NCI-H2081 treated with DMSO at 0.1 percent for 48 hours (cell line): ENCODE data around the gene MAGI1.

Experiments
- DNase-seq: peaks from one replicate; lab custom pipeline; 2025; lab: John Stamatoyannopoulos, UW

Gene MAGI1

GRCh38 chr3:65666448-65667091, 372.1 kb downstream of the MAGI1 start:
- no peak for DNase-seq

GRCh38 chr3:65665915-65666314, 372.8 kb downstream of the MAGI1 start:
- no peak for DNase-seq

GRCh38 chr3:65664931-65665330, 373.8 kb downstream of the MAGI1 start:
- no peak for DNase-seq

GRCh38 chr3:65664446-65664845, 374.3 kb downstream of the MAGI1 start:
- DNase-seq: no peak

DNA sequence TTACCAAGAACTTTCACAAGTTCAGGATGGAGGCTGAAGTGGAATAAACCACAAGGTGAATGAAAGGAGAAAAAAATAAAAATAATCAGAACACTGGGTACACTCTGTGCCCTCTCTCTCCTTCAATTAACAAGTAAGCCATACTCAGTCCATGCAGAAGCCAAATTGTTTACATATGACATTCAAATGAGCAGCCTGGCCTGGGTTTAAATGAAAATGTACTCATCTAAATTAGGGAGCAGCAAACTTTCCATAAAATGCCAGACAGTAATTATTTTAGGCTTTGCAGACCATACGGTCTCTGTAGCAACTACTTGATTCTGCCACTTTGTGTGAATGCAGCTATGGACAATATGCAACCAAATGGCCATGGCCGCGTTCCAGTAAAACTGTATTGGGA, 376.6 kb downstream of the MAGI1 start:
- no peak for DNase-seq

GRCh38 chr3:65660000-65660598, 378.6 kb downstream of the MAGI1 start:
- no peak for DNase-seq

GRCh38 chr3:65659396-65659795, 379.3 kb downstream of the MAGI1 start:
- DNase-seq: no peak

DNA sequence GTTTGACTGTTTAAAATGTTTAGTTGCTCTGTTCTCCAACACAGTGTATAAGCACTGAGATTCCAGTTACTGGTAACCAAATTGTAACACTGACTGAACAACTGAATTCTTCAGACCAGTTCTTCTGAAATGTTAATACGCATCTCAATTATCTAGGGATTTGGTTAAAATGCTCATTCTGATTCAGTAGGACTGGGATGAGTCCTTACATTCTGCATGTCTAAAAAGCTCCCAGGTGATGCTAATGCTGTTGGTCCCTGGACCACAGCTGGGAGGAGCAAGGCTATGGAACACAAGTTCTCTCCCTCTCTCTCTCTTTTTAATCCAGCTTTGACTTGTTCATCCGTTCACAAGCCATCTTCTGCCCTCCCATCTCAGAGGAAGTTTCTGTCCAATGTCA, 380.3 kb downstream of the MAGI1 start:
- DNase-seq: no peak

DNA sequence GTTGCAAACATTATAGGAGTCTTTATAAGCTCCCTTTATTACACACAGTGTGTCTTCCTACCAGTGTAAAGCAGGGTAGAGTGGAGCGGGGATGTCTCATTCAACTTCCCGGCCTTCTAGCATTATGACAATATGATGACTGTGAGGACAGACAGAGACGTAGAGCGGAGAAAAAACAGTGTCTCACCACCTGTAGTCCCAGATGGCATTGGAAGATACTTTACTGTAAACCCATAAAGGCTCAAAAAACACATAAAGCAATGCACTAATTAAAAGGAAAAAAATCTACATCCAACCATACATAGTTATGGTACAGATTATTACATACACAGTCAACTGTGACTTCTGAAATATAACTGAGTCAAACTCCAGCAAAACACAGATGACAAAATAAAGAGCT, 383.7 kb downstream of the MAGI1 start:
- no peak for DNase-seq

GRCh38 chr3:65653731-65654130, 385.0 kb downstream of the MAGI1 start:
- no peak for DNase-seq

GRCh38 chr3:65650247-65650646, 388.5 kb downstream of the MAGI1 start:
- no peak for DNase-seq

DNA sequence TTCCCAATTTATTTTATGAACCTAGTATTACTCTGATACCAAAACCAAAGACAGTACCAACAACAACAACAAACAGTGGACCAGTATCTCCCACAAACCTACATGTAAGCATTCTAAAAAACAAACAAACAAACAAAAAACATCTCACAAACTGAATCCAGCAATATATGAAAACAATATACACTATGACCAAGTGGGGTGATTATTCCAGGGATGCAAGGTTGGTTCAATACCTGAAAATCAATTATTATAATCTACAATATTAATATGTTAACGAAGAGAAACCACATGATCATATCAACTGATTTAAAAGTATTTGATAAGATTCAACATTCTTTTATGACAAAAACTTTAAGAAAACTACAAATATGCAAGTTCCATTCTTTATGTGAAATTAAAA, 391.3 kb downstream of the MAGI1 start:
- DNase-seq: no peak

DNA sequence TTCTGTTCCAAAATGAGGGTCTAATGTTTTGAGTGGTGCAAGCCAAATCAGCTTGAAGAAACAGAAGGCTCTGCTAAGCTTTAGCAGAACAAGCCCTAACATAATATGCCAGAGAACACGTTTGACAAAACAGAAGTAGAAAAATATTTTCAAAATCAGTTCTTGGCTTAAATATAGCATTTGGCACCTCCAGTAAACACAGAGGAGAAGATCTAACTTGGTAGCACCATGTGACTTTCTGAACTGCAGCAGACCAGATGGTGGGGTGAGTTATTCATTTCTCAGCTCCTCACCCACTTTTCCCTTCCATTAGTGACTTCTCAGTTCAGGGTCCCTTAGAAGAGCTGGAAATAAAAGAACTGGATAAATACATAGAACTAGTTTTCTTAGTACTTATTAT, 395.8 kb downstream of the MAGI1 start:
- no peak for DNase-seq

GRCh38 chr3:65641777-65642176, 396.9 kb downstream of the MAGI1 start:
- DNase-seq: no peak

DNA sequence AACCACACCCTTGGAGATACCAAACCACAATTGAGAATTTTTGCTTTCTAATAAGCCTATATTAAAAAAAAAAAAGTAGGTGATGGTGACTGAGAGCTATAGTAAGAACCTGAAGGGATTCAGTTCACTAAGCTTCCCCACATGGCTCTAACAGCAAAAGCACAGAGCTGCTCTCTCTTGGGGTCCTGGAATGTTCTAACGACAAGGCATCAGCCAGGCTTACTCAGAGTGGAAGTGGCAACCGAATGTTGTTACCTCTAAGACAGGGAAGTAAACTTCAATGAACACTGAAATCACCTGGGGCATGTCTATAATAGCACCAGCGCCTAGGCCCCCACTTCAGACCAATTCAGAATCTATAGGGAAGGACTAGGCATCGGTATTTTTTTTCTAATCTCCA, 397.7 kb downstream of the MAGI1 start:
- no peak for DNase-seq

GRCh38 chr3:65639444-65639843, 399.3 kb downstream of the MAGI1 start:
- DNase-seq: no peak

- no peak for DNase-seq
Measured at GRCh38 chr3:65638301-65638700, 400.4 kb downstream of the MAGI1 start.

- DNase-seq: no peak
Measured at GRCh38 chr3:65636326-65636725, 402.4 kb downstream of the MAGI1 start.

DNA sequence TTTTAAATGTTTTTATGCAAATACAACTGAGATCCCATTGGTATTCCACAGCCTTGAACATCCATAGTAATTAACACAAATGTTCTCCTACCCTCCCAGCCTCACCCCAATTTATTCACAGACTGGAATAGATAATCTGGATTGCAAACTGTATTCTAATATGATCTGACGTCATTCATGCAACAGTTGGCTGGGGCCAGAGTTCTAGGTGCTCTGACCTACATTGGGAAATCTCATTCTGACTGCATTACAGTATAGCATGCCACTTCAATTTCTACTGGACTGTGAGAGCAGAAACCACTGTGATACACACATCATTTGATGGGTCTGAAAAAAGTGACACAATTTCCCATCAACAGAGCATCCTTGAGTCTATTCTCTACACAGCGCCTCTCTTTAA, 403.1 kb downstream of the MAGI1 start:
- no peak for DNase-seq

GRCh38 chr3:65633018-65633638, 405.6 kb downstream of the MAGI1 start:
- no peak for DNase-seq

DNA sequence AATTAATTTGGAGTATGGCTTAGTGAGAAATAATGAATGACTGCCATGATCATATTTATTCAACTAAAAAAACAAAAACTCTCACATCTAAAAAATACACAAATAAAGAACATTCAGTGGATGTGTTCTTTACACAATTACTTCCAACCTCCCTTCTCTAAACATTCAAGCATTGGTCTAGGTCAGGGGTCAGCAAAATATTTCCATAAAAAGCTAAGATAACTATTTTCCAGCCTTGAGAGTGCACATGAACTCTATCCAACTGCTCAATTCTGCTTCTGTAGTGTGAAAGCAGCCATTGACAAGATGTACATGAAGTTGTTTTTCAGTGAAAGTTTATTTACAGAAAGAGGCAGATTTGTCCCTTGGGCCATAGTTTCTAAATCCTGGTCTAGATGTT, 406.3 kb downstream of the MAGI1 start:
- DNase-seq: no peak

- DNase-seq: no peak
Measured at GRCh38 chr3:65628978-65629377, 409.7 kb downstream of the MAGI1 start.

DNA sequence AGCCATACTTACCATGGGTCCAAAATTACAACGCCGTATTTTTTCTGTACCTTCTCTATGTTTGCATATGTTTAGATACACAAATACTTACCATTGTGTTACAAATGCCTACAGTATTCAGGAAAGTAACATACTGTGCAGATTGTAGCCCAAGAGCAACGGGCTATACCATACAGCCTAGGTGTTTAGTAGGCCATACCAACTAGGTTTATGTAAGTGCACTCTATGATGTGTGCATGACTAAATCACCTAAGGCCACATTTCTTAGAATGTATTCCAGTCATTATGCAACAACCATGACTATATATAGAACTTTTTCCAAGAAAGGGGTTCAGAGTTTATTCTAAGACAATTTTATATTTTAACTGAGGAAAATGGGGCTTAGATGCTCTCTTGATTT, 411.7 kb downstream of the MAGI1 start:
- DNase-seq: no peak

DNA sequence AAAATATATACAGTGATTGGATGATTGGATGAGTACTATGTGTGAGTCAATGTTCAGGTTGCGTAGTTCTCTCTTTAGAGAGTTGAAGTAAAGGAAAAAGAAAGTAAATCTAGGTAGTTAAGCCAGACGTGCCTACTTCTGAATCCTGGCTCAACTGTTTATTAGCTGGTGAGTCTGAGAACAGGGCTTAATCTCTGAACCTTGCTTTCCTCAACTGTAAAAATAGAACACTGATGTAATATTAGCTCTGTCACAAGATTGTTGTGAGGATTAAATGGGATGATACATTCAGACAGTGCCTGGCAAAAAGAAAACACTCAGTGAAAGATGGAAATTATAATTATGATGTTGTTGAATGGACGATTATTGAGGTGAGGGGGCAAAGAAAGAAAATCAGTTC, 413.4 kb downstream of the MAGI1 start:
- DNase-seq: no peak
